Endodermal cell (in vitro differentiated cells): ENCODE results near the gene MEI1. TPM values are rescaled to one million over a fixed set of nuclear protein-coding genes. Genes with fewer than 3 reads are reported as not detected.

Experiments
- DNase-seq: peaks from one replicate; pipeline ENCODE4 v3.0.0-alpha.2; 2017
- H3K27ac ChIP-seq: 2 replicates; pipeline ENCODE4 v1.5.1; 2013; ENCODE audit warnings: mild to moderate bottlenecking, low read depth, low read length, moderate library complexity
- H3K27me3 ChIP-seq: 2 replicates; pipeline ENCODE4 v1.6.1; 2013; ENCODE audit warnings: mild to moderate bottlenecking, low read length, moderate library complexity; ENCODE audit not compliant: insufficient read depth, control insufficient read depth, poor library complexity, severe bottlenecking
- H3K36me3 ChIP-seq: 2 replicates; pipeline ENCODE4 v1.7.0; 2013; ENCODE audit warnings: mild to moderate bottlenecking, low read length, moderate library complexity; ENCODE audit not compliant: control insufficient read depth, insufficient read depth
- H3K4me1 ChIP-seq: one replicate; pipeline ENCODE4 v1.7.0; 2013; ENCODE audit warnings: low read length; ENCODE audit not compliant: control insufficient read depth, insufficient read depth
- H3K4me3 ChIP-seq: 2 replicates; pipeline ENCODE4 v1.5.1; 2013; ENCODE audit warnings: mild to moderate bottlenecking, low read length, moderate library complexity
- H3K9ac ChIP-seq: 2 replicates; pipeline ENCODE4 v1.6.1; 2013; ENCODE audit warnings: mild to moderate bottlenecking, low read length, moderate library complexity; ENCODE audit not compliant: poor library complexity, severe bottlenecking; ENCODE audit errors: extremely low read depth
- H3K9me3 ChIP-seq: 2 replicates; pipeline ENCODE4 v1.6.1; 2013; ENCODE audit warnings: mild to moderate bottlenecking, low read length, moderate library complexity; ENCODE audit not compliant: control insufficient read depth
- H3K27ac Mint-ChIP-seq: 2 replicates; pipeline ENCODE4 v1.8.0; 2020; ENCODE audit warnings: mixed read lengths
- H3K27me3 Mint-ChIP-seq: 2 replicates; pipeline ENCODE4 v1.8.0; 2021; ENCODE audit warnings: mild to moderate bottlenecking, mixed read lengths; ENCODE audit not compliant: insufficient read depth
- H3K36me3 Mint-ChIP-seq: 2 replicates; pipeline ENCODE4 v1.8.0; 2020; ENCODE audit warnings: low read depth, mixed read lengths
- H3K4me1 Mint-ChIP-seq: 2 replicates; pipeline ENCODE4 v1.8.0; 2020; ENCODE audit warnings: mixed read lengths
- H3K4me3 Mint-ChIP-seq: 2 replicates; pipeline ENCODE4 v1.8.0; 2020; ENCODE audit warnings: mild to moderate bottlenecking, moderate library complexity, mixed read lengths
- H3K9me3 Mint-ChIP-seq: 2 replicates; pipeline ENCODE4 v1.8.0; 2020; ENCODE audit warnings: mild to moderate bottlenecking, mixed read lengths
- WGBS, 2 experiments: methylation state at CpG; one replicate each; pipeline versions ENCODE4 v1.1.5 to v1.1.7; 2013; ENCODE audit warnings: missing lambda C conversion rate in 2 of 2, mixed read lengths in 1 of 2; ENCODE audit not compliant: insufficient coverage in 1 of 2, insufficient read length in 1 of 2; 5-methylcytosine and 5-hydroxymethylcytosine counted together
- total RNA-seq, 2 donors: library from RNA; stranded (reverse); fragmentation: NEBNext Ultra II Directional in 1 of 2; extraction: Animal tissue kit (Norgen Biotek cat#: 25700) in 1 of 2; gene quantifications; 2 replicates in 1 of 2; 3 replicates in 1 of 2; pipeline ENCODE4 v1.2.1, GENCODE V29; 2021
- TF ChIP-seq, protein P1 (sequence below): fragments of 200-600 bp; sonication (generic); conservative IDR thresholded peaks from 2 replicates; pipeline ENCODE4 v1.5.0; 2021; ENCODE audit warnings: antibody characterized with exemption, mild to moderate bottlenecking

MEI1 gene
- total RNA-seq, 2 donors from 2014 or later: 1.2 to 1.5 TPM

DNA sequence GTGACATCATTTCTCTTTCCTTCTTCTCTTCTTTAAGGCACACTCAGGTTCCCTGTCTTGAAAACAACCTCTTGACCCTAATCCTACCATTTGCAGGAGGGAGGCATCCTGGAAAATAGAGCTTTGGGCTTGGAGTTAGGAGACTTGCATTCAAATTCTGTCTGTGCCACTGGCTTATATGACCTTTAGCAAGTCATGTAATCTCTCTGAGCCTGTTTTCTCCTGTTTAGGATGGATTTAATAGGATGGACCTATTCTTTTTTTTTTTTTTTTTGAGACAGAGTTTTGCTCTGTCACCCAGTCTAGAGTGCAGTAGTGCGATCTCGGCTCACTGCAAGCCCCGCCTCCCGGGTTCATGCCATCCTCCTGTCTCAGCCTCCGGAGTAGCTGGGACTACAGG, 76.0 kb downstream of the MEI1 start:
- Histone ChIP-seq H3K9ac (no peak overlapping the region), H3K27me3 (peaks cover 24% of the 10 kb centered on the region), H3K27ac (no peak overlapping the region), H3K9me3 (no peaks in the 10 kb centered on the region), H3K36me3 (no peaks in the 10 kb centered on the region), H3K4me1 (no peaks in the 10 kb centered on the region), H3K4me3 (no peak overlapping the region)
- DNase-seq: no peak
- TF ChIP-seq, protein P1, sequence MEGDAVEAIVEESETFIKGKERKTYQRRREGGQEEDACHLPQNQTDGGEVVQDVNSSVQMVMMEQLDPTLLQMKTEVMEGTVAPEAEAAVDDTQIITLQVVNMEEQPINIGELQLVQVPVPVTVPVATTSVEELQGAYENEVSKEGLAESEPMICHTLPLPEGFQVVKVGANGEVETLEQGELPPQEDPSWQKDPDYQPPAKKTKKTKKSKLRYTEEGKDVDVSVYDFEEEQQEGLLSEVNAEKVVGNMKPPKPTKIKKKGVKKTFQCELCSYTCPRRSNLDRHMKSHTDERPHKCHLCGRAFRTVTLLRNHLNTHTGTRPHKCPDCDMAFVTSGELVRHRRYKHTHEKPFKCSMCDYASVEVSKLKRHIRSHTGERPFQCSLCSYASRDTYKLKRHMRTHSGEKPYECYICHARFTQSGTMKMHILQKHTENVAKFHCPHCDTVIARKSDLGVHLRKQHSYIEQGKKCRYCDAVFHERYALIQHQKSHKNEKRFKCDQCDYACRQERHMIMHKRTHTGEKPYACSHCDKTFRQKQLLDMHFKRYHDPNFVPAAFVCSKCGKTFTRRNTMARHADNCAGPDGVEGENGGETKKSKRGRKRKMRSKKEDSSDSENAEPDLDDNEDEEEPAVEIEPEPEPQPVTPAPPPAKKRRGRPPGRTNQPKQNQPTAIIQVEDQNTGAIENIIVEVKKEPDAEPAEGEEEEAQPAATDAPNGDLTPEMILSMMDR: no peak
- H3K4me3 Mint-ChIP-seq: no peak overlapping the region
- H3K4me1 Mint-ChIP-seq: peaks cover 28% of the 10 kb centered on the region
- H3K27me3 Mint-ChIP-seq: peaks cover 42% of the 10 kb centered on the region
- no peak overlapping the region for H3K27ac Mint-ChIP-seq
- no peaks in the 10 kb centered on the region for H3K36me3 Mint-ChIP-seq
- WGBS, 2 experiments: 92 to 94% methylated on average over 5 of the region's 5 CpGs
- H3K9me3 Mint-ChIP-seq: no peaks in the 10 kb centered on the region

DNA sequence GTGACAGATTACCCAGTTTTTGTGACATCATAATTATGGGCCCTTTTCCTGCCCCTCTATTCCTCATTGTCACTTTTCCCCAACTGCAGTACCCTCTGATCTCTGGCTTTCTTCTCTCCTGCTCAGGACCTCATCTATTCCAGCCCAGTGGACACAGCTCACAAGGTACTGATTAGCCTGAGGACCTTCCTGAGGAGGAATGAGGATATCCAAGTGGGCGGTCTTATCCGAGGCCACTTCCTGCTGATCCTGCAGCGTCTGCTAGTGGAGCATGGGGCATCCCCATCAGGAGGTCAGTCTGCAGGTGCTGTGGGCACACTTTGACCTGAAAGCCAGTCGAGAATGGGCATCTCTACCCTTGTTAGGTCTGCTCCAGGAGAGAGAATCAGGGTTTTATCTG, 76.7 kb downstream of the MEI1 start:
- Histone ChIP-seq H3K27ac (no peak overlapping the region), H3K27me3 (peaks cover 26% of the 10 kb centered on the region), H3K9ac (no peak overlapping the region), H3K4me1 (no peaks in the 10 kb centered on the region), H3K36me3 (no peaks in the 10 kb centered on the region), H3K4me3 (no peak overlapping the region), H3K9me3 (no peaks in the 10 kb centered on the region)
- Mint-ChIP-seq H3K27ac (no peak overlapping the region), H3K4me3 (no peak overlapping the region), H3K36me3 (no peaks in the 10 kb centered on the region), H3K4me1 (peaks cover 31% of the 10 kb centered on the region), H3K27me3 (peaks cover 38% of the 10 kb centered on the region), H3K9me3 (no peaks in the 10 kb centered on the region)
- no peak for DNase-seq
- TF ChIP-seq, protein P1: no peak
- 79 to 83% methylated on average over 4 of the region's 4 CpGs for WGBS, 2 experiments

DNA sequence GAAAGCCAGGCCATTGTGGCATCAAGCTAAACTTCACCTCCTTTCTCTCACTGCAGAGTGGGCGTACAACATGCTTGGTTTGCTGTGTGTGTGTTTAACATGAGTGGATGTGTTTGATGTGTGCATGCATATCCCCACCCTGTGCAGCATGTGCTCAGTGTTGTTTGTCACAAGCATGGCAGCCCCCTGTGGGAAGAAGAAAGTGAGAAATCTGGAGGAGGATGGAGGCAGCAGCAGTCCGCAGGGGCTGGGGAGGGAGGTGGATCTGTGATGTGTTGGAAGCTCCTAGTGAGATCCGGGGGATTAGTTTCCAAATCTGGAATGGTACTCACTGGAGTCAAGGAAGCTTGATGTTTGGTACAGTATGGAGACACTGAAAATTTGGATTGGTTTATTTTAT, 77.1 kb downstream of the MEI1 start:
- peaks cover 35% of the 10 kb centered on the region for H3K4me1 Mint-ChIP-seq
- no peak overlapping the region for H3K4me3 Mint-ChIP-seq
- Histone ChIP-seq H3K27me3 (peaks cover 26% of the 10 kb centered on the region), H3K27ac (no peak overlapping the region), H3K36me3 (no peaks in the 10 kb centered on the region), H3K4me3 (no peak overlapping the region), H3K9me3 (no peaks in the 10 kb centered on the region), H3K9ac (no peak overlapping the region), H3K4me1 (no peaks in the 10 kb centered on the region)
- TF ChIP-seq, protein P1: no peak
- peaks cover 39% of the 10 kb centered on the region for H3K27me3 Mint-ChIP-seq
- no peak for DNase-seq
- 98 to 100% methylated on average over 2 to 3 of the region's 3 CpGs for WGBS, 2 experiments
- H3K27ac Mint-ChIP-seq: no peak overlapping the region
- H3K9me3 Mint-ChIP-seq: no peaks in the 10 kb centered on the region
- no peaks in the 10 kb centered on the region for H3K36me3 Mint-ChIP-seq
